Astrocyte of the cerebellum (primary cell): ENCODE measurements around the gene CTSF.

Experiments used
- DNase-seq: peaks from one replicate; pipeline ENCODE4 v3.0.0-alpha.2; 2011; ENCODE audit warnings: low read depth
- H3K4me3 ChIP-seq: 2 replicates; pipeline ENCODE4 v1.5.1; 2011; ENCODE audit warnings: mild to moderate bottlenecking, low read depth, low read length, moderate library complexity
- CTCF ChIP-seq: IDR thresholded peaks from 2 replicates; pipeline ENCODE4 v1.5.1; 2012; ENCODE audit warnings: low read length, low read depth, moderate library complexity, mild to moderate bottlenecking; ENCODE audit errors: missing control alignments
- in situ Hi-C: cut with HindIII; loops from 2 replicates; pipeline ENCODE4 v1.10.0; 2017; ENCODE audit warnings: low sequenced_read_pairs

Gene CTSF

GRCh38 chr11:66564984-66565383, 3.4 kb downstream of the CTSF start:
- H3K4me3 ChIP-seq, result no peak overlapping the region
- in situ Hi-C loops, result no loop called here
- TF ChIP-seq CTCF, result no peak
- no peak for DNase-seq

GRCh38 chr11:66564538-66564937, 3.9 kb downstream of the CTSF start:
- TF ChIP-seq CTCF, result no peak
- in situ Hi-C loops, result no loop called here
- DNase-seq, result no peak

GRCh38 chr11:66563832-66564231, 4.6 kb downstream of the CTSF start:
- no peak for DNase-seq
- TF ChIP-seq CTCF, result no peak
- no peak overlapping the region for H3K4me3 ChIP-seq
- in situ Hi-C loops, result no loop called here

More at GRCh38 chr11:66564538-66564937, 3.9 kb downstream of the CTSF start:
- H3K4me3 ChIP-seq, result no peak overlapping the region

GRCh38 chr11:66562907-66563583, 5.4 kb downstream of the CTSF start:
- in situ Hi-C loops, result no loop called here
- H3K4me3 ChIP-seq, result no peak overlapping the region
- no peak for TF ChIP-seq CTCF
- DNase-seq, result no peak

- in situ Hi-C loops, result no loop called here
- H3K4me3 ChIP-seq, result no peak overlapping the region
- DNase-seq, result no peak
- TF ChIP-seq CTCF, result no peak
Observed at GRCh38 chr11:66562275-66562674, 6.1 kb downstream of the CTSF start.

GRCh38 chr11:66561975-66562248, 6.5 kb downstream of the CTSF start:
- H3K4me3 ChIP-seq, result no peak overlapping the region
- in situ Hi-C loops, result no loop called here
- TF ChIP-seq CTCF, result no peak
- no peak for DNase-seq
